A549 (cell line): ENCODE data around the gene TMEM74B. TPM values are rescaled to one million over a fixed set of nuclear protein-coding genes. Genes with fewer than 3 reads are reported as not detected.

Experiments used
- ATAC-seq, 2 experiments: fragments of 200-7000 bp in 1 of 2; fragments of >200 bp in 1 of 2; cut with Nextera tagmentation in 1 of 2; cut with Tn5 transposase in 1 of 2; 3 replicates each; pipeline versions ENCODE4 v1.8.0 to v1.9.1; 2018 to 2020; ENCODE audit warnings: mild to moderate bottlenecking in 1 of 2, moderate library complexity in 1 of 2
- CTCF ChIA-PET: fragments of 300-600 bp; sonication (Branson Sonifier 250); formaldehyde crosslinking; extraction: SDS; loops from one replicate; lab custom pipeline; 2021; ENCODE audit warnings: antibody characterized with exemption, inconsistent platforms; lab: Yijun Ruan, JAX
- POLR2A ChIA-PET: fragments of 350-600 bp; formaldehyde crosslinking; extraction: SDS; loops from one replicate; lab custom pipeline; 2021; ENCODE audit warnings: antibody characterized with exemption, inconsistent platforms; lab: Yijun Ruan, JAX
- DNase-seq, 2 experiments: peaks; one replicate each; pipeline versions ENCODE4 v3.0.0 to v3.0.0-alpha.2; 2011 to 2016; ENCODE audit warnings: low read depth in 1 of 2, low spot score in 1 of 2
- FAIRE-seq: peaks from 2 replicates; lab custom pipeline; 2011; peaks lifted over from hg19 to GRCh38; lab: Jason Lieb, UNC
- H3K27ac ChIP-seq, 2 experiments: fragments of >200 bp; sonication (Bioruptor Twin); formaldehyde crosslinking; 3 replicates each; pipeline ENCODE4 v1.5.1; 2016 to 2017
- H3K4me1 ChIP-seq: fragments of >200 bp; sonication (Bioruptor Twin); formaldehyde crosslinking; 3 replicates; pipeline ENCODE4 v1.6.1; 2016
- H3K4me2 ChIP-seq: fragments of >200 bp; sonication (Bioruptor Twin); formaldehyde crosslinking; 3 replicates; pipeline ENCODE4 v1.6.1; 2016
- H3K4me3 ChIP-seq: fragments of >200 bp; sonication (Bioruptor Twin); formaldehyde crosslinking; 3 replicates; pipeline ENCODE4 v1.5.1; 2016
- H3K9me3 ChIP-seq: fragments of >200 bp; sonication (Bioruptor Twin); formaldehyde crosslinking; 3 replicates; pipeline ENCODE4 v1.6.1; 2016
- CBX2 ChIP-seq: fragments of 200-600 bp; sonication (generic); IDR thresholded peaks from 2 replicates; pipeline ENCODE4 v1.6.1; 2016; ENCODE audit warnings: low read depth, mild to moderate bottlenecking, borderline replicate concordance
- CEBPB ChIP-seq, 2 experiments: fragments of >200 bp in 1 of 2; sonication (Bioruptor Twin) in 1 of 2; formaldehyde crosslinking in 1 of 2; IDR thresholded peaks; 2 replicates each; pipeline ENCODE4 v1.6.1; 2012 to 2016
- CHD2 ChIP-seq: fragments of 150-350 bp; IDR thresholded peaks from 2 replicates; pipeline ENCODE4 v1.6.1; 2014; ENCODE audit warnings: low read length; ENCODE audit not compliant: partially characterized antibody
- CHD4 ChIP-seq: fragments of 200-600 bp; sonication (generic); IDR thresholded peaks from 2 replicates; pipeline ENCODE4 v1.6.1; 2016; ENCODE audit warnings: antibody characterized with exemption, mild to moderate bottlenecking, borderline replicate concordance
- ELK1 ChIP-seq: fragments of 150-350 bp; IDR thresholded peaks from 2 replicates; pipeline ENCODE4 v1.6.1; 2014; ENCODE audit warnings: low read depth, mild to moderate bottlenecking, low read length
- FOSB ChIP-seq: fragments of 250-450 bp; sonication (Bioruptor Pico); IDR thresholded peaks from 2 replicates; pipeline ENCODE4 v1.5.0; 2020; ENCODE audit warnings: mild to moderate bottlenecking, moderate library complexity
- FOSL2 ChIP-seq, 2 experiments: fragments of 450-650 bp in 1 of 2; fragments of >200 bp in 1 of 2; sonication (Bioruptor Twin) in 1 of 2; formaldehyde crosslinking; IDR thresholded peaks; 2 replicates each; pipeline versions ENCODE4 v1.5.0 to v1.6.1; 2016 to 2020; ENCODE audit warnings: mild to moderate bottlenecking in 1 of 2, moderate library complexity in 1 of 2
- HEYL ChIP-seq: fragments of 250-450 bp; sonication (Bioruptor Pico); IDR thresholded peaks from 2 replicates; pipeline ENCODE4 v1.8.0; 2021; ENCODE audit warnings: mild to moderate bottlenecking, moderate library complexity
- HOXA7 ChIP-seq: fragments of 250-450 bp; sonication (Bioruptor Pico); IDR thresholded peaks from 2 replicates; pipeline ENCODE4 v1.5.0; 2020; ENCODE audit warnings: mild to moderate bottlenecking, moderate library complexity
- KDM1A ChIP-seq: fragments of 200-600 bp; sonication (generic); IDR thresholded peaks from 2 replicates; pipeline ENCODE4 v1.6.1; 2016; ENCODE audit warnings: low read depth, mild to moderate bottlenecking
- MAZ ChIP-seq: fragments of 150-350 bp; IDR thresholded peaks from 2 replicates; pipeline ENCODE4 v1.6.1; 2014; ENCODE audit warnings: antibody characterized with exemption, low read depth, low read length, borderline replicate concordance
- MYC ChIP-seq: IDR thresholded peaks from 2 replicates; pipeline ENCODE4 v1.6.1; 2012; ENCODE audit warnings: mild to moderate bottlenecking, inconsistent platforms, low read length, improper control_type of control experiment, borderline replicate concordance
- NR3C1 ChIP-seq: fragments of >200 bp; sonication (Bioruptor Twin); formaldehyde crosslinking; IDR thresholded peaks from 3 replicates; pipeline ENCODE4 v1.6.1; 2017
- POLR2AphosphoS2 ChIP-seq: conservative IDR thresholded peaks from 2 replicates; pipeline ENCODE4 v1.6.1; 2012; ENCODE audit warnings: low read length, improper control_type of control experiment, inconsistent platforms
- RAD21 ChIP-seq, 2 experiments: fragments of >200 bp in 1 of 2; sonication (Bioruptor Twin) in 1 of 2; formaldehyde crosslinking in 1 of 2; IDR thresholded peaks in 1 of 2; conservative IDR thresholded peaks in 1 of 2; 2 replicates in 1 of 2; 3 replicates in 1 of 2; pipeline ENCODE4 v1.6.1; 2012 to 2018; ENCODE audit warnings: inconsistent platforms in 1 of 2
- RARB ChIP-seq: fragments of 250-450 bp; sonication (Bioruptor Pico); IDR thresholded peaks from 2 replicates; pipeline ENCODE4 v1.8.0; 2021; ENCODE audit warnings: mild to moderate bottlenecking, moderate library complexity
- RCOR1 ChIP-seq: fragments of 150-350 bp; IDR thresholded peaks from 2 replicates; pipeline ENCODE4 v1.6.1; 2014; ENCODE audit warnings: antibody characterized with exemption, low read length, low read depth
- RFX5 ChIP-seq: fragments of 450-650 bp; IDR thresholded peaks from 2 replicates; pipeline ENCODE4 v1.7.1; 2014; ENCODE audit warnings: antibody characterized with exemption, mild to moderate bottlenecking, moderate library complexity
- TP53 ChIP-seq: fragments of 250-450 bp; sonication (Bioruptor Pico); IDR thresholded peaks from 2 replicates; pipeline ENCODE4 v1.5.0; 2021; ENCODE audit warnings: mild to moderate bottlenecking, moderate library complexity
- WGBS: methylation state at CpG from one replicate; pipeline ENCODE4 v1.1.6; 2017; ENCODE audit errors: missing lambda C conversion rate; 5-methylcytosine and 5-hydroxymethylcytosine counted together
- polyA plus RNA-seq, 4 experiments: library from polyadenylated mRNA; depleted of rRNA in 3 of 4; stranded (reverse); fragments of >200 nt; fragmentation: RNase III in 1 of 4; extraction: RNeasy Plus Mini Kit Qiagen cat#74134 plus additional on column Dnase treatment in 1 of 4; gene quantifications; 2 replicates in 3 of 4; 3 replicates in 1 of 4; pipeline ENCODE4 v1.2.3, GENCODE V29; 2011 to 2017
- TF ChIP-seq, protein P1 (sequence below): fragments of 250-450 bp; sonication (Bioruptor Pico); IDR thresholded peaks from 2 replicates; pipeline ENCODE4 v1.5.0; 2020; ENCODE audit warnings: low read depth, mild to moderate bottlenecking, moderate library complexity
- TF ChIP-seq, protein P2 (sequence below): IDR thresholded peaks from 2 replicates; pipeline ENCODE4 v1.6.1; 2012
- TF ChIP-seq, protein P3 (sequence below): IDR thresholded peaks from 2 replicates; pipeline ENCODE4 v1.6.1; 2012

The TMEM74B gene
- polyA plus RNA-seq, 2 of the 4 experiments (the other 2 are of a cell fraction) = 2.9 to 3.4 TPM

DNA sequence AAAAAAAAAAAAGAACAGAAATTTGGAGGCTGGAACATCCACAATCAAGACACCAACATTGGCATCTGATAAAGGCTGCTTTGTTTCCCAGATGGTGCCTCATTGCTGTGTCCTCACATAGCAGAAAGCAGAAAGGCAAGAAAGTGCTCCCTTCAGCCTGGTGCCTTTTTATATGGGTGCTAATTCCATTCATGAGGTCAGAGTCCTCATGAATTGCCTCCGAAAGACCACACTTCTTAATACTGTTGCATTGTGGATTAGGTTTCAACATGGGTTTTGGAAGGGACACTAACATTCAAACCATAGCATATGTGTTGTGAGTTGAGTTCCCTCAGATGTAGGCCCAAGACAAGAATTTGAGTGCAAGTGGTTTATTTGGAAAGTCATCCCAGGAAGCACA is 10.4 kb upstream of the TMEM74B start:
- Histone ChIP-seq H3K4me2 (no peak overlapping the region), H3K4me1 (no peaks in the 10 kb centered on the region), H3K9me3 (peaks cover 5% of the 10 kb centered on the region; the same call in 2 of the 3 replicates), H3K4me3 (no peak overlapping the region), H3K27ac (no peak overlapping the region)
- ATAC-seq (no peak), DNase-seq (no peak), FAIRE-seq (no peak)
- ChIA-PET CTCF (interaction anchor here (1.9 kb wide), 1 partner anchor 87 kb away, joined by 5 read pairs; no protein-coding TSS in a partner anchor), POLR2A (no interaction called here)
- TF ChIP-seq POLR2AphosphoS2 (no peak), RFX5 (no peak), CHD4 (no peak)
- 82% methylated on average over 1 of the region's 1 CpG for WGBS

DNA sequence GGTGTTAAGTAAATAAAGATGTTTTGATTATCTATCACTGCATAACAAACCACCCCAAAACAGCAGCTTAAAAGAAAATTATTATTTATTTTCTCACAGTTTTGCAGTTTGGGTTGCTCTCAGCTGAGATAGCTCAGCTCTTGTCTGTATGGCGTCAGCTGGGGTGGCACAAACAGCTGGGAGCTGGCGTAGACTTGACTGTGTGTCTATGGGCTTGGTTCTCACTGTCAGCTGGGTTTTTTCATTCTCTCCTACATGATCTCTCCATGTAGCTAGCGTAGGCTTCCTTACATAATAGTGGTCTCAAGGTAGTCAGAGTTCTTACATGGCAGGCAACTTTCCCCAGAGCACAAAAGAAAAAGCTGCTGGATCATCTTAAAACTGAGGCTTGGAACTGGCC is 6.5 kb upstream of the TMEM74B start:
- no peak for ATAC-seq
- WGBS = 42% methylated on average over 3 of the region's 3 CpGs
- FAIRE-seq = no peak
- TF ChIP-seq FOSL2 (IDR thresholded peaks at IDR 0.05) (no peak), FOSL2 (CRISPR knock-in tag; IDR thresholded peaks at IDR 0.05) (no peak), MAZ (no peak), HOXA7 (CRISPR knock-in tag) (no peak), NR3C1 (no peak), MYC (no peak), FOSB (CRISPR knock-in tag) (no peak), ELK1 (no peak)
- TF ChIP-seq, all 56 proteins: peak for 0
- CTCF ChIA-PET = interaction anchor here (1.0 to 3.4 kb wide), 7 partner anchors 9 to 376 kb away, joined by 3 to 12 read pairs (median 4); no protein-coding TSS in a partner anchor
- POLR2A ChIA-PET = no interaction called here
- no peak for DNase-seq
- H3K4me1 ChIP-seq = peaks cover 11% of the 10 kb centered on the region
- H3K4me3 ChIP-seq = no peak overlapping the region
- no peak overlapping the region for H3K27ac ChIP-seq
- no peak overlapping the region for H3K4me2 ChIP-seq
- H3K9me3 ChIP-seq = no peaks in the 10 kb centered on the region; the same call in 2 of the 3 replicates

DNA sequence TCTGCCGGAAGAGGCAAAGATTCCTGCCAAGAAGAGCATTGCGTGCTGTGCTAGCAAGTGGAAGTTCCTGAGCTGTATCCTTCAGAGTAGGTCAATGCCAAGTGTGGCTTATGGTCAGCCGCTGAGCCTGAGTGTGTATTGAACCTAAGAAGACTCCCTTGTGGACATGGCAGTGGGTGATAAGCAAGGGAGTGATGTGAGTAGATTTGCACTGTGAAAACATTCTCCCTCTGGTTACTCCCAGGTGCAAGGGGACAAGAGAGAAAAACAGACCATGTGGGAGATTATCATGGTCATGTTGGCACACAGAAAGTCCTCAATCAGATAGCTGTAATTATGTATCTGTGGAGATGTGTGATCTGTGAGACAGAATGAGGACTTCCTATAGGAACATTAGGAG is 6.1 kb upstream of the TMEM74B start:
- Histone ChIP-seq H3K9me3 (no peaks in the 10 kb centered on the region; the same call in 2 of the 3 replicates), H3K4me3 (no peak overlapping the region), H3K4me2 (no peak overlapping the region), H3K4me1 (peaks cover 16% of the 10 kb centered on the region), H3K27ac (no peak overlapping the region)
- TF ChIP-seq FOSB (CRISPR knock-in tag) = no peak
- no peak for TF ChIP-seq CHD2
- TF ChIP-seq RAD21 (conservative IDR thresholded peaks at IDR 0.05 in 1 of 2, IDR thresholded peaks at IDR 0.05 in 1 of 2) = no peak
- TF ChIP-seq MAZ = no peak
- TF ChIP-seq TP53 (CRISPR knock-in tag) = no peak
- no peak for TF ChIP-seq KDM1A
- TF ChIP-seq FOSL2 (IDR thresholded peaks at IDR 0.05) = no peak
- no peak for TF ChIP-seq FOSL2 (CRISPR knock-in tag; IDR thresholded peaks at IDR 0.05)
- TF ChIP-seq, protein P1, sequence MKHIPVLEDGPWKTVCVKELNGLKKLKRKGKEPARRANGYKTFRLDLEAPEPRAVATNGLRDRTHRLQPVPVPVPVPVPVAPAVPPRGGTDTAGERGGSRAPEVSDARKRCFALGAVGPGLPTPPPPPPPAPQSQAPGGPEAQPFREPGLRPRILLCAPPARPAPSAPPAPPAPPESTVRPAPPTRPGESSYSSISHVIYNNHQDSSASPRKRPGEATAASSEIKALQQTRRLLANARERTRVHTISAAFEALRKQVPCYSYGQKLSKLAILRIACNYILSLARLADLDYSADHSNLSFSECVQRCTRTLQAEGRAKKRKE = no peak
- no peak for TF ChIP-seq NR3C1
- TF ChIP-seq, protein P2, sequence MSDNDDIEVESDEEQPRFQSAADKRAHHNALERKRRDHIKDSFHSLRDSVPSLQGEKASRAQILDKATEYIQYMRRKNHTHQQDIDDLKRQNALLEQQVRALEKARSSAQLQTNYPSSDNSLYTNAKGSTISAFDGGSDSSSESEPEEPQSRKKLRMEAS = no peak
- TF ChIP-seq RCOR1 = no peak
- no peak for TF ChIP-seq CHD4
- TF ChIP-seq CEBPB (IDR thresholded peaks at IDR 0.05) = no peak
- no peak for TF ChIP-seq CBX2
- no peak for TF ChIP-seq RFX5
- no peak for TF ChIP-seq RARB
- no peak for TF ChIP-seq ELK1
- no peak for TF ChIP-seq POLR2AphosphoS2
- TF ChIP-seq, protein P3, sequence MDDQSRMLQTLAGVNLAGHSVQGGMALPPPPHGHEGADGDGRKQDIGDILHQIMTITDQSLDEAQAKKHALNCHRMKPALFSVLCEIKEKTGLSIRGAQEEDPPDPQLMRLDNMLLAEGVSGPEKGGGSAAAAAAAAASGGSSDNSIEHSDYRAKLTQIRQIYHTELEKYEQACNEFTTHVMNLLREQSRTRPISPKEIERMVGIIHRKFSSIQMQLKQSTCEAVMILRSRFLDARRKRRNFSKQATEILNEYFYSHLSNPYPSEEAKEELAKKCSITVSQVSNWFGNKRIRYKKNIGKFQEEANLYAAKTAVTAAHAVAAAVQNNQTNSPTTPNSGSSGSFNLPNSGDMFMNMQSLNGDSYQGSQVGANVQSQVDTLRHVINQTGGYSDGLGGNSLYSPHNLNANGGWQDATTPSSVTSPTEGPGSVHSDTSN = no peak
- no peak for TF ChIP-seq HEYL (CRISPR knock-in tag)
- FAIRE-seq (no peak), DNase-seq (no peak), ATAC-seq (no peak)
- ChIA-PET CTCF (interaction anchor here (1.0 to 3.4 kb wide), 7 partner anchors 9 to 375 kb away, joined by 3 to 12 read pairs (median 4); no protein-coding TSS in a partner anchor), POLR2A (no interaction called here)
- WGBS = 67% methylated on average over 3 of the region's 3 CpGs
